ENCODE measurements around the gene PKP3.

DNA sequence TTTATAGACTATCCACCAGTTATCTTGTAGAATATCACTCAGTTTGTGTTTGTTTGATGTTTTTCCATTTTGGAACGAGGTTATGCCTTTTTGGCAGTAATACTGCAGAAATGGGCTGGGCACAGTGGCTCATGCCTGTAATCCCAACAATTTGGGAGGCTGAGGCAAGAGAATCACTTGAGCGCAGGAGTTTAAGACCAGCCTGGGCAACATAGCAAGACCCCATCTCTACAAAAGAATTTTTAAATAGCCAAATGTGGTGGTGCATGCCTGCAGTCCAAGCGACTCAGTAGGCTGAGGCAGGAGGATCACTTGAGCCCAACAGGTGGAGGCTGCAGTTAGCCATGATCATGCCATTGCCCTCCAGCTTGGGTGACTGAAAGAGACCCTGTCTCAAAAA lies 47.5 kb upstream of the PKP3 start:
- TF ChIP-seq POLR2AphosphoS5 (IDR thresholded peaks at IDR 0.05; ENCODE audit: low read depth, low read length): no peak
- no peak for TF ChIP-seq POLR2A (IDR thresholded peaks at IDR 0.05; ENCODE audit: low read depth, low read length)
- TF ChIP-seq TAF1 (IDR thresholded peaks at IDR 0.05; ENCODE audit: low read depth, low read length): no peak
- no peak for TF ChIP-seq SPI1 (IDR thresholded peaks at IDR 0.05; ENCODE audit: low read depth, low read length)
- no peak for TF ChIP-seq PAX5 (IDR thresholded peaks at IDR 0.05; ENCODE audit: insufficient read depth, low read length, severe bottlenecking)
